Measurements from ENCODE around the gene N4BP2L2. TPM values are rescaled to one million over a fixed set of nuclear protein-coding genes. Genes with fewer than 3 reads are reported as not detected.

N4BP2L2 gene
- total and polyA plus RNA-seq, 2 donors (not counting 3 experiments of a cell fraction or from before 2014, with no cell fraction given) = 21.7 to 101 TPM

DNA sequence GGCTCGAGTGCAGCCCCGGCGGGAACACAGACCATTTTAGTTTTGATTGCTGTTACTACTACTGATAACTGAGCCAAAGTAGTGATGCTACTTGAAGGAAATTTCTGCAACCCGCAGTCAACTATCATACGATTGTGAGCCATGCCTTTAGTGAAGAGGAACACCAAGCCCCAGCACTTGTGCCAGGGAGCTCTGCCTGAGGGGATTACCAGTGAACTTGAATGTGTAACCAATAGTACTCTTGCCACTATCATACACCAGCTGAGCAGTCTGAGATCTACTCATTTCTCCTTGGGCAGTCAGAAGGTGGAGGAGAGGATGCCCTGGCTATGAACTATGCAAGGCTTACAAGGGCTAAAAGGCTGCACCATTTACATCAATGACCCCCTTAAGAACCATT lies 61.7 kb downstream of the N4BP2L2 start:
- ChIA-PET POLR2A (no interaction called here), CTCF (interaction anchor here (1.0 to 1.5 kb wide), 2 partner anchors 8 to 9 kb away, joined by 3 read pairs; no protein-coding TSS in a partner anchor)
- H3K27me3 ChIP-seq (ENCODE audit: control insufficient read depth in 2 of 2, insufficient read depth in 2 of 2, low read length in 2 of 2) = no peaks in the 10 kb centered on the region
- no peak for FAIRE-seq
- H3K9me3 ChIP-seq (replicated peaks; ENCODE audit: control insufficient read depth, insufficient read depth, low read length) = no peaks in the 10 kb centered on the region
- no peaks in the 10 kb centered on the region for H3K4me1 ChIP-seq (ENCODE audit: control insufficient read depth, extremely low read depth, insufficient read depth, low read length)
- no peaks in the 10 kb centered on the region for H4K20me1 ChIP-seq (replicated peaks; ENCODE audit: control insufficient read depth, extremely low read depth, insufficient read depth, low read length)
- intact Hi-C loops (cut with micrococcal nuclease) = no loop called here
- no peak overlapping the region for H3K27ac ChIP-seq (ENCODE audit: insufficient read depth, low read depth, low read length)
- TF ChIP-seq FOS (IDR thresholded peaks at IDR 0.05; ENCODE audit: borderline replicate concordance, insufficient read depth, low read length) = no peak
- no peak for TF ChIP-seq JUN (IDR thresholded peaks at IDR 0.05; ENCODE audit: borderline replicate concordance, insufficient read depth, insufficient read length, low read depth)
- TF ChIP-seq, protein P1, sequence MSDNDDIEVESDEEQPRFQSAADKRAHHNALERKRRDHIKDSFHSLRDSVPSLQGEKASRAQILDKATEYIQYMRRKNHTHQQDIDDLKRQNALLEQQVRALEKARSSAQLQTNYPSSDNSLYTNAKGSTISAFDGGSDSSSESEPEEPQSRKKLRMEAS (IDR thresholded peaks at IDR 0.05; ENCODE audit: insufficient read depth, insufficient read length) = no peak
- TF ChIP-seq POLR2A (IDR thresholded peaks at IDR 0.05; ENCODE audit: low read depth, low read length) = no peak
- TF ChIP-seq MYC (IDR thresholded peaks at IDR 0.05; ENCODE audit: low read depth, low read length) = no peak
- no peak for TF ChIP-seq POLR2AphosphoS5 (IDR thresholded peaks at IDR 0.05; ENCODE audit: insufficient read depth, low read depth, low read length)
- TF ChIP-seq, protein P2, sequence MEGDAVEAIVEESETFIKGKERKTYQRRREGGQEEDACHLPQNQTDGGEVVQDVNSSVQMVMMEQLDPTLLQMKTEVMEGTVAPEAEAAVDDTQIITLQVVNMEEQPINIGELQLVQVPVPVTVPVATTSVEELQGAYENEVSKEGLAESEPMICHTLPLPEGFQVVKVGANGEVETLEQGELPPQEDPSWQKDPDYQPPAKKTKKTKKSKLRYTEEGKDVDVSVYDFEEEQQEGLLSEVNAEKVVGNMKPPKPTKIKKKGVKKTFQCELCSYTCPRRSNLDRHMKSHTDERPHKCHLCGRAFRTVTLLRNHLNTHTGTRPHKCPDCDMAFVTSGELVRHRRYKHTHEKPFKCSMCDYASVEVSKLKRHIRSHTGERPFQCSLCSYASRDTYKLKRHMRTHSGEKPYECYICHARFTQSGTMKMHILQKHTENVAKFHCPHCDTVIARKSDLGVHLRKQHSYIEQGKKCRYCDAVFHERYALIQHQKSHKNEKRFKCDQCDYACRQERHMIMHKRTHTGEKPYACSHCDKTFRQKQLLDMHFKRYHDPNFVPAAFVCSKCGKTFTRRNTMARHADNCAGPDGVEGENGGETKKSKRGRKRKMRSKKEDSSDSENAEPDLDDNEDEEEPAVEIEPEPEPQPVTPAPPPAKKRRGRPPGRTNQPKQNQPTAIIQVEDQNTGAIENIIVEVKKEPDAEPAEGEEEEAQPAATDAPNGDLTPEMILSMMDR (IDR thresholded peaks at IDR 0.05; ENCODE audit: extremely low read depth in 1 of 2, insufficient read depth in 1 of 2, low read depth in 1 of 2, low read length in 2 of 2) = no peak
- no peaks in the 10 kb centered on the region for H3K9me1 ChIP-seq (replicated peaks; ENCODE audit: control insufficient read depth, extremely low read depth, insufficient read depth, low read length)
- no peak overlapping the region for H3K4me3 ChIP-seq (replicated peaks in 1 of 3; ENCODE audit: insufficient read depth in 1 of 3, low read depth in 1 of 3, low read length in 3 of 3)
- H3K79me2 ChIP-seq (ENCODE audit: control insufficient read depth, insufficient read depth, low read length) = no peaks in the 10 kb centered on the region
- no peak overlapping the region for H3K9ac ChIP-seq (replicated peaks; ENCODE audit: extremely low read depth, insufficient read depth, low read length)
- DNase-seq (ENCODE audit: low read depth, low spot score) = no peak
- no peak overlapping the region for H2AFZ ChIP-seq (ENCODE audit: low read depth, low read length)
- H3K4me2 ChIP-seq (ENCODE audit: insufficient read depth, low read length) = no peak overlapping the region
- H3K36me3 ChIP-seq (ENCODE audit: control insufficient read depth in 2 of 2, extremely low read depth in 1 of 2, insufficient read depth in 2 of 2, low read length in 2 of 2) = no peaks in the 10 kb centered on the region
- BruUV-seq (replicated peaks) = no TSS peak
- dilution Hi-C loops (cut with MboI; ENCODE audit: extremely low pct_ligation_motif_present, low sequenced_read_pairs) = no loop called here
